ENCODE results near the gene ACBD6. TPM values are rescaled to one million over a fixed set of nuclear protein-coding genes. Genes with fewer than 3 reads are reported as not detected.
"Not testable (repeated sequence)": the region's sequence is repeated elsewhere in the genome, so short reads cannot be mapped to it uniquely, and the experiment has no call there.

The ACBD6 gene
- total RNA-seq, 2 donors from 2014 or later, result 43.2 to 54.5 TPM

DNA sequence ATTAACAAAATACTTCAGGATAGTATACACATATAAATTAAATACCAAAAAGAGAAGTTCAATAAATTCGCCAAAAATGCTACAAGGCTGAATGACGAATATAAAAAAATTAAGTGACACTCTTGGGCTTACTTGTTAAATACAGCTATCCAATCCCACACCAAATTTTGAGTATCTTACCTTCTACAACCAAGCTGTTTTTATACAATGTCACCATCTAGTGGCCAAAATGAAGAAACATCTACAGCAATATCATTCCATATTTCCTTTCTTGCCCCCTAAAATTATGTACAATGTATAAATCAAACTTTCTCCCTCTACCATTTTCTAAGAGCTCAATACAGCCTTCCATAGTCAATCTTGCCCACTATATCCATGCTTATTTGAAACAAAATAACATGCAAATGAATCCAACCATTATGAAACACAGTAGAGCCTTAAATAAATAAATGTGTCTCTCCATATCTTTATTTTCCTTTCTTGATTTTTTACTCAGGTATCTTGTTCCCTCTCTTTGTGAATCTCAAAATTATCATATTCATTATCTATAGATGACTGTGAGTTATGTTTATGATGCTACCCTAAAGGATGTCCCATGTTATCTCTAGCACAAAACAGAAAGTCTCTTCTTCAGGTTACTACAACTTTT is 86.3 kb downstream of the ACBD6 start:
- no peak overlapping the region for H3K27ac ChIP-seq (ENCODE audit: low read depth, low read length)
- H3K9me3 ChIP-seq (ENCODE audit: control insufficient read depth, low read length), result no peaks in the 10 kb centered on the region
- H3K36me3 Mint-ChIP-seq (ENCODE audit: low read depth), result peaks cover 24% of the 10 kb centered on the region
- H3K27me3 Mint-ChIP-seq (ENCODE audit: insufficient read depth), result no peaks in the 10 kb centered on the region
- H3K27me3 ChIP-seq (ENCODE audit: control insufficient read depth, insufficient read depth, low read length, poor library complexity, severe bottlenecking), result no peaks in the 10 kb centered on the region
- 30 to 48% methylated on average over 2 of the region's 2 CpGs for WGBS, 2 experiments (ENCODE audit: insufficient coverage in 1 of 2, insufficient read length in 1 of 2)
- TF ChIP-seq, protein P1, sequence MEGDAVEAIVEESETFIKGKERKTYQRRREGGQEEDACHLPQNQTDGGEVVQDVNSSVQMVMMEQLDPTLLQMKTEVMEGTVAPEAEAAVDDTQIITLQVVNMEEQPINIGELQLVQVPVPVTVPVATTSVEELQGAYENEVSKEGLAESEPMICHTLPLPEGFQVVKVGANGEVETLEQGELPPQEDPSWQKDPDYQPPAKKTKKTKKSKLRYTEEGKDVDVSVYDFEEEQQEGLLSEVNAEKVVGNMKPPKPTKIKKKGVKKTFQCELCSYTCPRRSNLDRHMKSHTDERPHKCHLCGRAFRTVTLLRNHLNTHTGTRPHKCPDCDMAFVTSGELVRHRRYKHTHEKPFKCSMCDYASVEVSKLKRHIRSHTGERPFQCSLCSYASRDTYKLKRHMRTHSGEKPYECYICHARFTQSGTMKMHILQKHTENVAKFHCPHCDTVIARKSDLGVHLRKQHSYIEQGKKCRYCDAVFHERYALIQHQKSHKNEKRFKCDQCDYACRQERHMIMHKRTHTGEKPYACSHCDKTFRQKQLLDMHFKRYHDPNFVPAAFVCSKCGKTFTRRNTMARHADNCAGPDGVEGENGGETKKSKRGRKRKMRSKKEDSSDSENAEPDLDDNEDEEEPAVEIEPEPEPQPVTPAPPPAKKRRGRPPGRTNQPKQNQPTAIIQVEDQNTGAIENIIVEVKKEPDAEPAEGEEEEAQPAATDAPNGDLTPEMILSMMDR (conservative IDR thresholded peaks at IDR 0.05), result peak; percentile 88
- no peak overlapping the region for H3K4me3 Mint-ChIP-seq
- DNase-seq, result no peak
- H3K4me1 Mint-ChIP-seq, result no peaks in the 10 kb centered on the region
- H3K4me1 ChIP-seq (ENCODE audit: control insufficient read depth, insufficient read depth, low read length), result no peaks in the 10 kb centered on the region
- H3K4me3 ChIP-seq (ENCODE audit: low read length), result no peak overlapping the region
- peaks cover 6% of the 10 kb centered on the region for H3K36me3 ChIP-seq (ENCODE audit: control insufficient read depth, insufficient read depth, low read length)
- no peaks in the 10 kb centered on the region for H3K9me3 Mint-ChIP-seq
- no peak overlapping the region for H3K27ac Mint-ChIP-seq
- no peak overlapping the region for H3K9ac ChIP-seq (ENCODE audit: extremely low read depth, low read length, poor library complexity, severe bottlenecking)

DNA sequence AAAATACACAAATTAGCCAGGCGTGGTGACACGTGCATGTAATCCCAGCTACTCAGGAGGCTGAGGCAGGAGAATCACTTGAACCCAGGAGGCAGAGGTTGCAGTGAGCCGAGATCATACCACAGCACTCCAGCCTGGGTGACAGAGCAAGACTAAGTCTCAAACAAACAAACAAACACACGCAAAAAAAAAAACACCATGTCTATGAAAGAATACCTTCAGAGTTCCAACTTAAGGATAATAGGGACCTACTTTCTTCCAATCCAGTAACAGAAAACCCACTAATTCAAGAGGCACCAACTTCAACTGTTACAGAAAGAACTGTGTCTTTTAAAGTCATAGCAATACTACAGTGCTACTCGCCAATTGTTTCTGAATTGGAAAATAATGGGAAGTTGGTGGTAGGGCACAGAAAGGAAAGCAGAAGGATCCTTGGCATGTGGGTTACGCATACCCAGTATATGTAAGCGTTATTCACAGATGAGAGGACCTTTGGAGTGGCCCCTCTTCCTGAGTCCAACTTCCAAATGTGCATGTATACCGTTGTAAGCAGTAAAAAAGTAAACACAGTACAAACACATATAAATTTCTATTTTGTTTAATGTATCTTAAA is 87.0 kb downstream of the ACBD6 start:
- H3K4me3 Mint-ChIP-seq, result no peak overlapping the region
- no peaks in the 10 kb centered on the region for H3K4me1 ChIP-seq (ENCODE audit: control insufficient read depth, insufficient read depth, low read length)
- TF ChIP-seq, protein P1 (conservative IDR thresholded peaks at IDR 0.05), result no peak
- H3K27ac ChIP-seq (ENCODE audit: low read depth, low read length), result no peak overlapping the region
- no peak overlapping the region for H3K4me3 ChIP-seq (ENCODE audit: low read length)
- H3K9ac ChIP-seq (ENCODE audit: extremely low read depth, low read length, poor library complexity, severe bottlenecking), result no peak overlapping the region
- no peaks in the 10 kb centered on the region for H3K9me3 Mint-ChIP-seq
- no peak for DNase-seq
- H3K27me3 ChIP-seq (ENCODE audit: control insufficient read depth, insufficient read depth, low read length, poor library complexity, severe bottlenecking), result no peaks in the 10 kb centered on the region
- no peaks in the 10 kb centered on the region for H3K9me3 ChIP-seq (ENCODE audit: control insufficient read depth, low read length)
- H3K36me3 ChIP-seq (ENCODE audit: control insufficient read depth, insufficient read depth, low read length), result peaks cover 6% of the 10 kb centered on the region
- 89 to 95% methylated on average over 6 to 8 of the region's 8 CpGs for WGBS, 2 experiments (ENCODE audit: insufficient coverage in 1 of 2, insufficient read length in 1 of 2)
- H3K27ac Mint-ChIP-seq, result no peak overlapping the region
- no peaks in the 10 kb centered on the region for H3K4me1 Mint-ChIP-seq
- peaks cover 24% of the 10 kb centered on the region for H3K36me3 Mint-ChIP-seq (ENCODE audit: low read depth)
- H3K27me3 Mint-ChIP-seq (ENCODE audit: insufficient read depth), result no peaks in the 10 kb centered on the region

GRCh38 chr1:180412583-180412982 is 89.8 kb downstream of the ACBD6 start:
- H3K27ac Mint-ChIP-seq, result no peak overlapping the region
- TF ChIP-seq, protein P1 (conservative IDR thresholded peaks at IDR 0.05), result no peak
- Histone ChIP-seq H3K27me3 (ENCODE audit: control insufficient read depth, insufficient read depth, low read length, poor library complexity, severe bottlenecking) (no peaks in the 10 kb centered on the region), H3K4me1 (ENCODE audit: control insufficient read depth, insufficient read depth, low read length) (no peaks in the 10 kb centered on the region), H3K27ac (ENCODE audit: low read depth, low read length) (no peak overlapping the region), H3K36me3 (ENCODE audit: control insufficient read depth, insufficient read depth, low read length) (peaks cover 6% of the 10 kb centered on the region), H3K9ac (ENCODE audit: extremely low read depth, low read length, poor library complexity, severe bottlenecking) (no peak overlapping the region), H3K9me3 (ENCODE audit: control insufficient read depth, low read length) (no peaks in the 10 kb centered on the region), H3K4me3 (ENCODE audit: low read length) (no peak overlapping the region)
- DNase-seq, result no peak
- no peaks in the 10 kb centered on the region for H3K27me3 Mint-ChIP-seq (ENCODE audit: insufficient read depth)
- H3K9me3 Mint-ChIP-seq, result no peaks in the 10 kb centered on the region
- H3K4me3 Mint-ChIP-seq, result no peak overlapping the region
- peaks cover 23% of the 10 kb centered on the region for H3K36me3 Mint-ChIP-seq (ENCODE audit: low read depth)
- H3K4me1 Mint-ChIP-seq, result no peaks in the 10 kb centered on the region
- 89% methylated on average over 4 of the region's 4 CpGs; no CpG with 5 or more reads in 1 of the 2 experiments for WGBS, 2 experiments (ENCODE audit: insufficient coverage in 1 of 2, insufficient read length in 1 of 2)

GRCh38 chr1:180408128-180408527 is 94.2 kb downstream of the ACBD6 start:
- H3K4me3 ChIP-seq (ENCODE audit: low read length); H3K4me1 ChIP-seq (ENCODE audit: control insufficient read depth, insufficient read depth, low read length); H3K9ac ChIP-seq (ENCODE audit: extremely low read depth, low read length, poor library complexity, severe bottlenecking); H3K27me3 ChIP-seq (ENCODE audit: control insufficient read depth, insufficient read depth, low read length, poor library complexity, severe bottlenecking); H3K9me3 ChIP-seq (ENCODE audit: control insufficient read depth, low read length); H3K4me3 Mint-ChIP-seq; H3K27ac ChIP-seq (ENCODE audit: low read depth, low read length); H3K4me1 Mint-ChIP-seq; H3K27ac Mint-ChIP-seq; H3K9me3 Mint-ChIP-seq; H3K27me3 Mint-ChIP-seq (ENCODE audit: insufficient read depth); H3K36me3 ChIP-seq (ENCODE audit: control insufficient read depth, insufficient read depth, low read length); DNase-seq: not testable (repeated sequence)
- peaks cover 23% of the 10 kb centered on the region for H3K36me3 Mint-ChIP-seq (ENCODE audit: low read depth)
- WGBS, 2 experiments (ENCODE audit: insufficient coverage in 1 of 2, insufficient read length in 1 of 2), result no CpG with 5 or more reads among the region's 1 CpG

Measured in endodermal cell (in vitro differentiated cells).